Gastrocnemius medialis (tissue), 4 donors: Measurements from ENCODE around the gene ASTN1.

ENCODE experiments used
- POLR2A ChIP-seq, 2 donors: fragments of 450-650 bp; IDR thresholded peaks; one replicate each; pipeline ENCODE4 v1.6.1; 2017; ENCODE audit warnings: antibody characterized with exemption in 2 of 2, mild to moderate bottlenecking in 2 of 2, moderate library complexity in 2 of 2
- TF ChIP-seq, protein P1 (sequence below), 5 experiments: fragments of 450-650 bp in 3 of 5; fragments of 200-600 bp in 2 of 5; sonication (generic) in 2 of 5; IDR thresholded peaks in 4 of 5; conservative IDR thresholded peaks in 1 of 5; 1 replicate in 4 of 5; 2 replicates in 1 of 5; pipeline ENCODE4 v1.5.1; 2016 to 2019; ENCODE audit warnings: antibody characterized with exemption in 5 of 5, mild to moderate bottlenecking in 3 of 5, moderate library complexity in 3 of 5

GRCh38 chr1:177048314-177049069, 116.0 kb downstream of the ASTN1 start:
- TF ChIP-seq, protein P1, sequence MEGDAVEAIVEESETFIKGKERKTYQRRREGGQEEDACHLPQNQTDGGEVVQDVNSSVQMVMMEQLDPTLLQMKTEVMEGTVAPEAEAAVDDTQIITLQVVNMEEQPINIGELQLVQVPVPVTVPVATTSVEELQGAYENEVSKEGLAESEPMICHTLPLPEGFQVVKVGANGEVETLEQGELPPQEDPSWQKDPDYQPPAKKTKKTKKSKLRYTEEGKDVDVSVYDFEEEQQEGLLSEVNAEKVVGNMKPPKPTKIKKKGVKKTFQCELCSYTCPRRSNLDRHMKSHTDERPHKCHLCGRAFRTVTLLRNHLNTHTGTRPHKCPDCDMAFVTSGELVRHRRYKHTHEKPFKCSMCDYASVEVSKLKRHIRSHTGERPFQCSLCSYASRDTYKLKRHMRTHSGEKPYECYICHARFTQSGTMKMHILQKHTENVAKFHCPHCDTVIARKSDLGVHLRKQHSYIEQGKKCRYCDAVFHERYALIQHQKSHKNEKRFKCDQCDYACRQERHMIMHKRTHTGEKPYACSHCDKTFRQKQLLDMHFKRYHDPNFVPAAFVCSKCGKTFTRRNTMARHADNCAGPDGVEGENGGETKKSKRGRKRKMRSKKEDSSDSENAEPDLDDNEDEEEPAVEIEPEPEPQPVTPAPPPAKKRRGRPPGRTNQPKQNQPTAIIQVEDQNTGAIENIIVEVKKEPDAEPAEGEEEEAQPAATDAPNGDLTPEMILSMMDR (IDR thresholded peaks at IDR 0.05 in 4 of 5, conservative IDR thresholded peaks at IDR 0.05 in 1 of 5), result no peak
- no peak for TF ChIP-seq POLR2A (IDR thresholded peaks at IDR 0.05)
